ENCODE results near the gene BATF3.

Gene BATF3

GRCh38 chr1:212702672-212703071 lies 3.0 kb upstream of the BATF3 start:
- TF ChIP-seq CTCF (conservative IDR thresholded peaks at IDR 0.05; ENCODE audit: low read depth, low read length), result no peak
- H3K4me3 ChIP-seq (ENCODE audit: low read depth, low read length), result no peak overlapping the region
- no peak for DNase-seq (ENCODE audit: low read depth)

- TF ChIP-seq CTCF (conservative IDR thresholded peaks at IDR 0.05; ENCODE audit: low read depth, low read length), result peak; percentile 3
- no peak overlapping the region for H3K4me3 ChIP-seq (ENCODE audit: low read depth, low read length)
- no peak for DNase-seq (ENCODE audit: low read depth)
Observed at GRCh38 chr1:212701910-212702309, 2.3 kb upstream of the BATF3 start.

GRCh38 chr1:212700892-212701819 lies 1.5 kb upstream of the BATF3 start:
- DNase-seq (ENCODE audit: low read depth), result peak; percentile 68
- TF ChIP-seq CTCF (conservative IDR thresholded peaks at IDR 0.05; ENCODE audit: low read depth, low read length), result peak; percentile 39
- H3K4me3 ChIP-seq (ENCODE audit: low read depth, low read length), result peak overlapping the region; percentile 52

- H3K4me3 ChIP-seq (ENCODE audit: low read depth, low read length), result peak overlapping the region; percentile 52
- no peak for TF ChIP-seq CTCF (conservative IDR thresholded peaks at IDR 0.05; ENCODE audit: low read depth, low read length)
- DNase-seq (ENCODE audit: low read depth), result no peak
Observed at GRCh38 chr1:212700223-212700891, 717 bp upstream of the BATF3 start.

- TF ChIP-seq CTCF (conservative IDR thresholded peaks at IDR 0.05; ENCODE audit: low read depth, low read length), result peak; percentile 46
- peak overlapping the region; percentile 52 for H3K4me3 ChIP-seq (ENCODE audit: low read depth, low read length)
- peak; percentile 21 for DNase-seq (ENCODE audit: low read depth)
Observed at GRCh38 chr1:212699104-212699624, 476 bp downstream of the BATF3 start.

- TF ChIP-seq CTCF (conservative IDR thresholded peaks at IDR 0.05; ENCODE audit: low read depth, low read length), result no peak
Observed at GRCh38 chr1:212698467-212699103, 1.1 kb downstream of the BATF3 start.

More at GRCh38 chr1:212698467-212699103, 1.1 kb downstream of the BATF3 start:
- peak overlapping the region; percentile 52 for H3K4me3 ChIP-seq (ENCODE audit: low read depth, low read length)
- no peak for DNase-seq (ENCODE audit: low read depth)

Data from choroid plexus epithelial cell (primary cell).